Colonic mucosa (tissue), 4 donors: Measurements from ENCODE around the gene SH3GL2. TPM values are rescaled to one million over a fixed set of nuclear protein-coding genes. Genes with fewer than 3 reads are reported as not detected.

Source experiments
- DNase-seq: peaks from one replicate; pipeline ENCODE4 v3.0.0-alpha.2; 2020
- H3K27ac ChIP-seq: fragments of 200-600 bp; one replicate; pipeline ENCODE4 v1.8.0; 2021
- H3K27me3 ChIP-seq: fragments of 200-600 bp; one replicate; pipeline ENCODE4 v1.8.0; 2021
- H3K36me3 ChIP-seq: fragments of 200-600 bp; one replicate; pipeline ENCODE4 v1.8.0; 2021
- H3K4me1 ChIP-seq: fragments of 200-600 bp; one replicate; pipeline ENCODE4 v1.8.0; 2021; ENCODE audit warnings: mild to moderate bottlenecking
- H3K4me3 ChIP-seq: fragments of 200-600 bp; one replicate; pipeline ENCODE4 v1.8.0; 2021
- H3K9ac ChIP-seq, 2 donors: one replicate each; pipeline ENCODE4 v1.7.0; 2013; ENCODE audit warnings: control low read depth in 2 of 2, low read depth in 2 of 2, low read length in 2 of 2
- H3K9me3 ChIP-seq: fragments of 200-600 bp; one replicate; pipeline ENCODE4 v1.8.0; 2021
- CTCF ChIP-seq: fragments of 200-600 bp; IDR thresholded peaks from one replicate; pipeline ENCODE4 v1.8.0; 2022; ENCODE audit warnings: antibody characterized with exemption, mild to moderate bottlenecking
- intact Hi-C: fragments of 100-400 bp; cut with DNase I; formaldehyde crosslinking; loops from one replicate; pipeline ENCODE4 v1.14.1; 2022
- total RNA-seq, 2 donors: library from RNA; stranded (reverse); fragmentation: NEBNext Ultra II Directional in 1 of 2; extraction: Animal tissue kit (Norgen Biotek cat#: 25700) in 1 of 2; gene quantifications; one replicate each; pipeline ENCODE4 v1.2.1, GENCODE V29; 2021
- donor health status: healthy.
- donor health status: DM: no; HTN: no; CAD: no.
- donor health status: DM: no; HTN: no; CAD: no.

SH3GL2 gene
- total RNA-seq, 2 donors from 2014 or later = 1.1 TPM

DNA sequence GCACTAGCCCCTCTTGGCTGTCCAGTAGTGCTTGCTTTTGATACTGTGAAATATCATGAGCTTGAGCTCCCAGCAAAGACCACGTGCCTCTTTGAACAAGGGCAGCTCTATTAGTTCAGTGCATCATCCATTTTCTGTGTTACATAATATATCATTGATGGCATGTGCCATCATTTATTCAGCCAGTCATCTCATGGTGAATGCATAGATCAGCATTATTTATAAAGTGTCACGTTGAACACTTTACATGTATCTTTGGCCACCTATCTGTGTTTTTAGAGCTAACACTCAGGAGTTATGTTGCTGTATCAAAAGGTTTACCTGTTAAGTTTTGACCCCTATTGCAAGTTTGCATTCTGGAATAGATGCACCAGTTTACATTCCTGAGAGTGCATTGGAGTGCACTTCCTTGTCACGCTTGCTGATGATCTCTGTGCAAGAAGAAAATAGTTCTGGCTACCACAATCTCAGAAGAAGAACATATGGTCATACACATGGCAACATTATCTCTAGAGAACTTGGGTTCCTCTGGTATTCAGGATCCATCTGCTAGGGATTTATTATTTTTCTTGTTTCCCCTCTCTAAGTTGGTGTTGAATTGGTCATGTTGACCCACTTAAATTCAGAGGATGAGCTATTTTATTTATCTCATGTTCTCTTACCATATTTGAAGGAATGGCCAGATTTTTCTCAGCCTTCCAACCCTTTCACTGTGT lies 120.9 kb downstream of the SH3GL2 start:
- Histone ChIP-seq H3K4me3 (no peak overlapping the region), H3K9ac (no peak overlapping the region), H3K27me3 (no peaks in the 10 kb centered on the region), H3K27ac (no peak overlapping the region), H3K36me3 (no peaks in the 10 kb centered on the region), H3K4me1 (no peaks in the 10 kb centered on the region), H3K9me3 (no peaks in the 10 kb centered on the region)
- TF ChIP-seq CTCF = no peak
- intact Hi-C loops = no loop called here
- no peak for DNase-seq

DNA sequence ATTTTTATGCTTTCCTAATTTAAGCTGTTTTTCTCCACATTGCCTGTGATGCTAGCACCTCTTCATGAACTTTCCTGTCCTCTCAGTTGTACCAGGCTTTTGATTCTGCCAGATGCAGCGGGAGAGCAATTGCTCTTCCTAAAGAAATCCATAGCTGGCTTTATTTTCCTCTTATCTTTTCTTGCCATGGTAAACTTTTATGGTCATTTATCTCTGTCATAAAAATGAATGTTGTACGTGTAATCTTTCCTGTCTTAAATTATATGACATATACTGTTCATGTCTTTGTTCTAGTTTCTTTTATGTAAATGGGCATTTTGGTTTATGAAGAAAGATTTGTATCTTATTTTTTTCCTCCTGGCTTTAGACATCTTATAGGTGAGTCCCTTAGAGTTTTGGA lies 127.5 kb downstream of the SH3GL2 start:
- Histone ChIP-seq H3K9ac (no peak overlapping the region), H3K27me3 (no peaks in the 10 kb centered on the region), H3K27ac (no peak overlapping the region), H3K36me3 (no peaks in the 10 kb centered on the region), H3K9me3 (no peaks in the 10 kb centered on the region), H3K4me1 (no peaks in the 10 kb centered on the region), H3K4me3 (no peak overlapping the region)
- intact Hi-C loops = no loop called here
- DNase-seq = no peak
- TF ChIP-seq CTCF = no peak

DNA sequence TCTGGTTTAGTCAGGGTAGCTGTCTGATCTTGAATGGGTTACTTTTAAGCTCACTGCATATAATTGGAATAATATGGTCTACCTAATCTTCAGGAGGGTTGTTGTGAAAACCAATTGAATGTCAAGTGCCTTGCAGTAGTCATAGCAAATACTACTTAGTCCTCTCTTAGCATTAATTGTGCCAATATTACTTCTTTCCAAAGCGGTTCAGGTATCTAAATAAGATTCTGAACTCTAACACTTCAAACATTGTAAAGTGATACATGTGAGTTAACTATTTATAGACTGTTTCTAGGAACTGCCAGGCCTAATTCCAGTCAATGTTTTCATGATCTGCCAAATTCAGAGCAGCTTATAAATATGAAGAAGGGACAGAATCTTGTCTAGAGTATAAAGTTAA lies 140.2 kb downstream of the SH3GL2 start:
- intact Hi-C loops = no loop called here

DNA sequence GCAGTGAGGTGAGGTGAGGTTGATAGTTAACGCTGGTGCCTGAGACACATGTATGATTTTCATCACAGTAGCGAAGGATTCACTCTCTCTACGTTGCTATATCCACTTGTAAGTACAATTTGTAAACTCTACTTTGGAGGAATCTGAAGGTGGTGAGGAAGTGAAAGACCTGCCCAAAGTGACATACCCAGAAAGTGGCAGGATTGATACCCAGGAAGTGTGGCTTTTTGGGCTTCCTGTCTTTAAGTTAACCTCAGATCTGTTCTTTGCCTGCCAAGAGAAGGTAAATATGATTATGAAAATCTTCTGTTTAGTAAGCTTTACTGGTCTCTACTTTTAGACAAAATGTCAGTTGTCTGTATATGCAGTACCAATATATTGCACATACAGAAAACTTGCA lies 143.1 kb downstream of the SH3GL2 start:
- no peaks in the 10 kb centered on the region for H3K9me3 ChIP-seq
- intact Hi-C loops = no loop called here
- no peaks in the 10 kb centered on the region for H3K36me3 ChIP-seq
- no peak for DNase-seq
- H3K27ac ChIP-seq = no peak overlapping the region
- no peak overlapping the region for H3K9ac ChIP-seq
- H3K4me3 ChIP-seq = no peak overlapping the region
- H3K4me1 ChIP-seq = no peaks in the 10 kb centered on the region
- TF ChIP-seq CTCF = no peak
- H3K27me3 ChIP-seq = no peaks in the 10 kb centered on the region

More for the DNA sequence above, 140.2 kb downstream of the SH3GL2 start:
- no peak for TF ChIP-seq CTCF
- Histone ChIP-seq H3K9me3 (no peaks in the 10 kb centered on the region), H3K4me1 (no peaks in the 10 kb centered on the region), H3K36me3 (no peaks in the 10 kb centered on the region), H3K9ac (no peak overlapping the region), H3K4me3 (no peak overlapping the region), H3K27me3 (no peaks in the 10 kb centered on the region), H3K27ac (no peak overlapping the region)
- no peak for DNase-seq

DNA sequence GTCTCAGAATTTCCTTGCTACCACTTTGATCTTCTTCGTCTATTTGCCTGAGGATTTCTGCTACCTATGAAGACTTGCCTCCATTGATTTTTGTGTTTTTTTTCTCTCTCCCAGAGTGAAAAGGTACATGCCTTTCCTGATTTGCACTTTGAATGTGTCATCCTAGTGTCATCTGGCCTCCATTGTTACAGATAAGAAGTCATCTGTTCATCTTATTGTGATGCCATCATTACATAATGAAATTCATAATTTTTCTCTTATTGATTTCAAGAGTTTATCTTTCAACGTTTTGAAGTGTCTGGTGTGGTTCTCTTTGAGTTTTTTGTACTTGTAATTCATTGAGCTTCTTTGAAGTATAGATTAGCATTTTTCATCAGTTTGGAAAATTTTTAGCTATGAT lies 144.8 kb downstream of the SH3GL2 start:
- H3K4me1 ChIP-seq = no peaks in the 10 kb centered on the region
- no peak for DNase-seq
- H3K9me3 ChIP-seq = no peaks in the 10 kb centered on the region
- H3K27ac ChIP-seq = no peak overlapping the region
- intact Hi-C loops = no loop called here
- no peaks in the 10 kb centered on the region for H3K27me3 ChIP-seq
- no peak for TF ChIP-seq CTCF
- H3K9ac ChIP-seq = no peak overlapping the region
- H3K36me3 ChIP-seq = no peaks in the 10 kb centered on the region
- no peak overlapping the region for H3K4me3 ChIP-seq
